ENCODE measurements around the gene ZNRF3. TPM values are rescaled to one million over a fixed set of nuclear protein-coding genes. Genes with fewer than 3 reads are reported as not detected.

The ZNRF3 gene
- total and polyA plus RNA-seq, 2 donors (not counting 1 experiment from before 2014, with no cell fraction given), result 0.21 to 0.71 TPM

GRCh38 chr22:28986366-28986765, 103.0 kb downstream of the ZNRF3 start:
- peaks cover 0 to 5% (median 0%) of the 10 kb centered on the region in 4 experiments for H3K27me3 ChIP-seq (replicated peaks in 1 of 4; ENCODE audit: control extremely low read depth in 1 of 4, control insufficient read depth in 3 of 4, insufficient read depth in 4 of 4, low read length in 3 of 4)
- Mint-ChIP-seq H3K4me1 (no peaks in the 10 kb centered on the region), H3K4me3 (no peak overlapping the region), H3K27me3 (peaks cover 6% of the 10 kb centered on the region), H3K27ac (no peak overlapping the region), H3K9me3 (ENCODE audit: insufficient read depth) (no peaks in the 10 kb centered on the region)
- no peak overlapping the region for H3K27ac ChIP-seq (ENCODE audit: low read length in 2 of 2)
- no peaks in the 10 kb centered on the region for H3K79me2 ChIP-seq (ENCODE audit: control insufficient read depth, insufficient read depth, low read length)
- no peaks in the 10 kb centered on the region for H4K20me1 ChIP-seq (ENCODE audit: control insufficient read depth, insufficient read depth, low read length, poor library complexity, severe bottlenecking)
- ATAC-seq (ENCODE audit: low read depth), result no peak
- no peak overlapping the region for H3K9ac ChIP-seq (ENCODE audit: low read length)
- H3K9me3 ChIP-seq (ENCODE audit: control extremely low read depth in 1 of 3, control insufficient read depth in 2 of 3, insufficient read depth in 1 of 3, low read length in 2 of 3), result no peaks in the 10 kb centered on the region
- TF ChIP-seq EZH2 (IDR thresholded peaks at IDR 0.05; ENCODE audit: borderline replicate concordance, insufficient read depth, low read depth, low read length, poor library complexity, severe bottlenecking), result no peak
- TF ChIP-seq CTCF (IDR thresholded peaks at IDR 0.05), result no peak
- no peak overlapping the region for H3K4me2 ChIP-seq (replicated peaks; ENCODE audit: low read depth, low read length, poor library complexity, severe bottlenecking)
- intact Hi-C loops (cut with micrococcal nuclease), result no loop called here
- no peaks in the 10 kb centered on the region for H3K36me3 ChIP-seq (replicated peaks in 1 of 2; ENCODE audit: control extremely low read depth in 1 of 2, control insufficient read depth in 1 of 2, extremely low read depth in 1 of 2, insufficient read depth in 2 of 2, low read length in 1 of 2)
- H3K4me3 ChIP-seq (ENCODE audit: control extremely low read depth in 1 of 5, extremely low read depth in 1 of 5, insufficient read depth in 1 of 5, low read depth in 2 of 5, low read length in 4 of 5), result no peak overlapping the region
- CTCF ChIA-PET, result interaction anchor here (0.6 kb wide), 1 partner anchor 11 kb away, joined by 3 read pairs; no protein-coding TSS in a partner anchor
- H2AFZ ChIP-seq (ENCODE audit: insufficient read depth, low read depth, low read length, poor library complexity, severe bottlenecking), result no peak overlapping the region
- POLR2A ChIA-PET, result no interaction called here
- H3K4me1 ChIP-seq (ENCODE audit: control insufficient read depth in 2 of 2, insufficient read depth in 2 of 2, low read length in 2 of 2), result no peaks in the 10 kb centered on the region
- WGBS (ENCODE audit: insufficient coverage), result no CpG with 5 or more reads among the region's 3 CpGs
- DNase-seq, result no peak

- no peaks in the 10 kb centered on the region for H3K27me3 ChIP-seq (replicated peaks in 1 of 4; ENCODE audit: control extremely low read depth in 1 of 4, control insufficient read depth in 3 of 4, insufficient read depth in 4 of 4, low read length in 3 of 4)
- DNase-seq, result no peak
- no peaks in the 10 kb centered on the region for H3K4me1 ChIP-seq (ENCODE audit: control insufficient read depth in 2 of 2, insufficient read depth in 2 of 2, low read length in 2 of 2)
- Mint-ChIP-seq H3K4me3 (no peak overlapping the region), H3K27me3 (peaks cover 6% of the 10 kb centered on the region), H3K4me1 (no peaks in the 10 kb centered on the region), H3K27ac (no peak overlapping the region), H3K9me3 (ENCODE audit: insufficient read depth) (no peaks in the 10 kb centered on the region)
- no peaks in the 10 kb centered on the region for H3K9me3 ChIP-seq (ENCODE audit: control extremely low read depth in 1 of 3, control insufficient read depth in 2 of 3, insufficient read depth in 1 of 3, low read length in 2 of 3)
- intact Hi-C loops (cut with micrococcal nuclease), result no loop called here
- H2AFZ ChIP-seq (ENCODE audit: insufficient read depth, low read depth, low read length, poor library complexity, severe bottlenecking), result no peak overlapping the region
- ChIA-PET POLR2A (interaction anchor here (0.6 kb wide), 1 partner anchor 90 kb away, joined by 14 read pairs; no protein-coding TSS in a partner anchor), CTCF (no interaction called here)
- no peak overlapping the region for H3K27ac ChIP-seq (ENCODE audit: low read length in 2 of 2)
- TF ChIP-seq CTCF (IDR thresholded peaks at IDR 0.05) (no peak), EZH2 (IDR thresholded peaks at IDR 0.05; ENCODE audit: borderline replicate concordance, insufficient read depth, low read depth, low read length, poor library complexity, severe bottlenecking) (no peak)
- H4K20me1 ChIP-seq (ENCODE audit: control insufficient read depth, insufficient read depth, low read length, poor library complexity, severe bottlenecking), result no peaks in the 10 kb centered on the region
- H3K79me2 ChIP-seq (ENCODE audit: control insufficient read depth, insufficient read depth, low read length), result no peaks in the 10 kb centered on the region
- no CpG with 5 or more reads among the region's 4 CpGs for WGBS (ENCODE audit: insufficient coverage)
- no peaks in the 10 kb centered on the region for H3K36me3 ChIP-seq (replicated peaks in 1 of 2; ENCODE audit: control extremely low read depth in 1 of 2, control insufficient read depth in 1 of 2, extremely low read depth in 1 of 2, insufficient read depth in 2 of 2, low read length in 1 of 2)
- H3K9ac ChIP-seq (ENCODE audit: low read length), result no peak overlapping the region
- H3K4me3 ChIP-seq (ENCODE audit: control extremely low read depth in 1 of 5, extremely low read depth in 1 of 5, insufficient read depth in 1 of 5, low read depth in 2 of 5, low read length in 4 of 5), result no peak overlapping the region
- no peak overlapping the region for H3K4me2 ChIP-seq (replicated peaks; ENCODE audit: low read depth, low read length, poor library complexity, severe bottlenecking)
- no peak for ATAC-seq (ENCODE audit: low read depth)
Observed at GRCh38 chr22:28988457-28988856, 105.1 kb downstream of the ZNRF3 start.
